RWPE2 (cell line): ENCODE data around the gene SNRPA1.

ENCODE experiments used
- ATAC-seq: fragments of 200-7000 bp; cut with Tn5 transposase; 3 replicates; pipeline ENCODE4 v1.9.1; 2021; ENCODE audit warnings: low read depth
- DNase-seq: peaks from one replicate; pipeline ENCODE4 v3.0.0-alpha.2; 2020; ENCODE audit warnings: low spot score
- H3K27ac ChIP-seq: fragments of 450-650 bp; 2 replicates; pipeline ENCODE4 v1.5.1; 2017; ENCODE audit warnings: mild to moderate bottlenecking; ENCODE audit not compliant: poor library complexity, severe bottlenecking
- H3K27me3 ChIP-seq: fragments of 250-450 bp; sonication (Bioruptor Pico); 2 replicates; pipeline ENCODE4 v1.5.1; 2021; ENCODE audit warnings: mild to moderate bottlenecking, moderate library complexity; ENCODE audit not compliant: insufficient read depth, poor library complexity, severe bottlenecking
- H3K36me3 ChIP-seq: fragments of 250-450 bp; sonication (Bioruptor Pico); 2 replicates; pipeline ENCODE4 v1.5.1; 2020; ENCODE audit warnings: low read depth, mild to moderate bottlenecking, moderate library complexity
- H3K4me1 ChIP-seq: fragments of 250-450 bp; sonication (Bioruptor Pico); 2 replicates; pipeline ENCODE4 v1.5.1; 2021; ENCODE audit warnings: mild to moderate bottlenecking, moderate library complexity; ENCODE audit not compliant: insufficient read depth, poor library complexity, severe bottlenecking
- H3K4me3 ChIP-seq: fragments of 250-450 bp; sonication (Bioruptor Pico); 2 replicates; pipeline ENCODE4 v1.5.1; 2021; ENCODE audit warnings: mild to moderate bottlenecking, moderate library complexity; ENCODE audit not compliant: severe bottlenecking
- H3K9me3 ChIP-seq: fragments of 250-450 bp; sonication (Bioruptor Pico); 2 replicates; pipeline ENCODE4 v1.5.1; 2021; ENCODE audit warnings: mild to moderate bottlenecking, moderate library complexity; ENCODE audit not compliant: severe bottlenecking
- TF ChIP-seq, protein P1 (sequence below): fragments of 450-650 bp; IDR thresholded peaks from one replicate; pipeline ENCODE4 v1.5.1; 2017; ENCODE audit warnings: mild to moderate bottlenecking, moderate library complexity; ENCODE audit not compliant: poor library complexity, severe bottlenecking

The SNRPA1 gene

DNA sequence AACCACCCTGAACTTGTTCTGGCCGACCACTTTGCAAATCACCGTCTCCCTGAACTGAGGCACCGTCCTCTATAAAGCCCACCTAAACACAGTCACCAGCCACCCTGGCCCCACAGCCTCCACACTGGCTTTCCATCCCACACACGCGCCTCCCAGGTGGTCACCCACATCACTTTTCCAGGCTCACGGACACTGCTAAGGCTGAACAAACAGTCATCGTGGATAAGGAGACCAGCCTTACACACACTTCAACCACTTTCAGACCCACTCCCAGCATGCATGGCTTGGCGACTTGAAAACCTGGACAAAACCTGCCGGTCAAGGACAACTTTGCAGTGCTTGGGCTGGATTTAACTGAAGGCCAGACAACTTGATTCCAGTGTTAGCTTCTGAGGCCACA lies 51.6 kb downstream of the SNRPA1 start:
- Histone ChIP-seq H3K4me3 (no peak overlapping the region), H3K4me1 (peaks cover 73% of the 10 kb centered on the region), H3K36me3 (peaks cover 44% of the 10 kb centered on the region), H3K9me3 (no peaks in the 10 kb centered on the region), H3K27me3 (no peaks in the 10 kb centered on the region), H3K27ac (peak overlapping the region; percentile 42)
- TF ChIP-seq, protein P1, sequence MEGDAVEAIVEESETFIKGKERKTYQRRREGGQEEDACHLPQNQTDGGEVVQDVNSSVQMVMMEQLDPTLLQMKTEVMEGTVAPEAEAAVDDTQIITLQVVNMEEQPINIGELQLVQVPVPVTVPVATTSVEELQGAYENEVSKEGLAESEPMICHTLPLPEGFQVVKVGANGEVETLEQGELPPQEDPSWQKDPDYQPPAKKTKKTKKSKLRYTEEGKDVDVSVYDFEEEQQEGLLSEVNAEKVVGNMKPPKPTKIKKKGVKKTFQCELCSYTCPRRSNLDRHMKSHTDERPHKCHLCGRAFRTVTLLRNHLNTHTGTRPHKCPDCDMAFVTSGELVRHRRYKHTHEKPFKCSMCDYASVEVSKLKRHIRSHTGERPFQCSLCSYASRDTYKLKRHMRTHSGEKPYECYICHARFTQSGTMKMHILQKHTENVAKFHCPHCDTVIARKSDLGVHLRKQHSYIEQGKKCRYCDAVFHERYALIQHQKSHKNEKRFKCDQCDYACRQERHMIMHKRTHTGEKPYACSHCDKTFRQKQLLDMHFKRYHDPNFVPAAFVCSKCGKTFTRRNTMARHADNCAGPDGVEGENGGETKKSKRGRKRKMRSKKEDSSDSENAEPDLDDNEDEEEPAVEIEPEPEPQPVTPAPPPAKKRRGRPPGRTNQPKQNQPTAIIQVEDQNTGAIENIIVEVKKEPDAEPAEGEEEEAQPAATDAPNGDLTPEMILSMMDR = no peak
- DNase-seq (no peak), ATAC-seq (no peak)

DNA sequence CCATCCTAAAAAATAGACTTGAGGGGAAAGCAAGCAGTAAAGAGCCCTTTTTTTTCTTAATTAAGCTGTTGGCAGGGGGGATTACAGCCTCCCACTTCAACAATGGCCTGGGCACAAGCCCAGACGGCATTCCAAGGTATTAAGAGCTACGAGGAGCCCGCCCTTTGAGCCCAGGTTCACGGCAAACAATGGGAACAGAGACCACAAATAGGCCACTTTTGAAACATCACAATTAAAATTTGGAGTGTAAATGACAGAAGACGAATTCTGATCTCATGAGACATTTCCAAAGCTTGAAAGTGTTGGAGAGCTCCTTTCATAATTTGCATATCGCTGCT lies 52.1 kb downstream of the SNRPA1 start:
- no peaks in the 10 kb centered on the region for H3K27me3 ChIP-seq
- H3K36me3 ChIP-seq = peaks cover 42% of the 10 kb centered on the region
- DNase-seq (no peak), ATAC-seq (peak; percentile 24)
- H3K9me3 ChIP-seq = no peaks in the 10 kb centered on the region
- no peak overlapping the region for H3K4me3 ChIP-seq
- TF ChIP-seq, protein P1 = no peak
- peak overlapping the region; percentile 42 for H3K27ac ChIP-seq
- peaks cover 69% of the 10 kb centered on the region for H3K4me1 ChIP-seq

DNA sequence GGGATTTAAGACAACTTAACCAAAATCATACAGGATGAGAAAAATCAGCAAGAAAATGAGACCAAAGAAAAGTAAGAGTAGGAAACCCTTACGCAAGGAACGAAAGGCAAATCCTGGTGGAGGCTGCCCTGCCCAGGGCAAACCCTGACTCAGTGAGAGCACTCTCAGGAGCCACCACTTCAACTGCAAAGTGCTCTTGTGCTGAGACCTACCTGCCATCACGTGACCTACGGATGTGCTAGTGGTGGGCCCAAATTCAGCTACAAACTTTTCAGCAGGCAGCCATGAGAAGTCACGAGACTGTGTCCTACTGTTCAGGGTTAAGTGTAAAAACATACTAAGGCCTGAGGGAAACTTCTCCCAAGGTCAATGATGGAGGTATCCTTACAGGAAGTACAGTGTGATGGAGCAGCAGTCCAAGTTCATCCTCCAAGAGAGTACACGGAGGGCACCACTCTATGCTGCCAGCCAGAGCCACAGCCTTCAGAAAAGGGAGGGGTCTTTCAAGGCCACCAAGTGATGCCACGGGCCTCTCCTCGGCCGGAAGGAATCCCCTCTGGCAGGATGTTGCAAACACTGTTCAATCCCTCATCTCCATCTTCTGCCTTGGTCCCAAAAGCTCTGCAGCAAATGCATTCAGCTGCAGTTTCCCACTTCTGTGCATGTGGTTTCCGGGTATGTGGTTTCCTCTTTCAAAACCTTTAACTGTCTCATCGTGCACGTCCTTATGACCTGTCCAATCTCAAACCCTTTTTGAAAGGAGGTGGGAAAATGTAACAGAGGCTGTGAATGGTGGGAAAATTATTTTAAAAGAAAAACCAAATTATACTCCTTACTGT lies 52.7 kb downstream of the SNRPA1 start:
- no peak overlapping the region for H3K4me3 ChIP-seq

DNA sequence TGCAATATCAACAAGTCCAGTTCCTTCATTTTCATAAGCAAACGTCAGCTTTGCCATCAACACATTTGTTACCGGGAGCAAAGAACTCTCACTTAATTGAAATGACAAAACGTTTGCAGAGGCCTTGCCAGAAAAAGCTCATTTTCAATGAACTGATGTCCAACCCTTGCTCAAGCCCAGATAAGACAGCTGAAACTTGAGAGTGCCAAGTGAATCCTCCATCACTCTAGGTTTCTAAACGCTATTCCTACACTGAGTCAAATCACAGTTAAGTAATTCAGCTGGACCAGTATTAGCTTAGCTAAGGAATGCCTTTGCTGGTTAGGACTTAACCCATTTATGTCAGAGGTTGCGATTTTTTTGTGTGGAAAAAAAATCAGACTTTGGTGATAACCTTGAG lies 54.7 kb downstream of the SNRPA1 start:
- TF ChIP-seq, protein P1 = no peak
- Histone ChIP-seq H3K27ac (no peak overlapping the region), H3K4me3 (no peak overlapping the region), H3K27me3 (no peaks in the 10 kb centered on the region), H3K4me1 (peaks cover 43% of the 10 kb centered on the region), H3K9me3 (no peaks in the 10 kb centered on the region), H3K36me3 (peaks cover 48% of the 10 kb centered on the region)
- DNase-seq (no peak), ATAC-seq (no peak)

More for the DNA sequence above, 52.7 kb downstream of the SNRPA1 start:
- peaks cover 42% of the 10 kb centered on the region for H3K36me3 ChIP-seq
- no peaks in the 10 kb centered on the region for H3K9me3 ChIP-seq
- peak; percentile 60 for ATAC-seq
- no peaks in the 10 kb centered on the region for H3K27me3 ChIP-seq
- TF ChIP-seq, protein P1 = no peak
- peaks cover 63% of the 10 kb centered on the region for H3K4me1 ChIP-seq
- DNase-seq = peak; percentile 32
- H3K27ac ChIP-seq = peak overlapping the region; percentile 42

DNA sequence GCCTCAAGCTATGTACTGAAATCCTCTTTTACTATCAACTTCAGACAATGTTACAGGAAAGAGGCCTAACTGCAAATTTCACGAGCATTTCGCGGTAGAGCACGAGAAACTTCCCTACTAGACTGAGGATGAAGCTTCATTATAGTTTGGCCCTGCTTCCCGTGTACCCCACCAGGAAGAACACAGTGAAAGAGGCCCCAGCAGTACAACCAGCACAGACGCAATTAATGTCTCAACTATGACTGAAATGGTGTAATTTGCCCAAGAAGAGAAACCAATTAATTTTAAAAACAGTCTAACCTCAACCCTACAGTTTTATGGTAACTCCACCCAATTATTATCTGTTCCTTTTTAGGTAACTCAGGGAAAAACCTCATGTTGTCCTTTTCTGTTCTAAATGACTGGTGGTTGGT lies 55.3 kb downstream of the SNRPA1 start:
- H3K4me1 ChIP-seq = peaks cover 37% of the 10 kb centered on the region
- H3K27ac ChIP-seq = no peak overlapping the region

More for the DNA sequence above, 55.3 kb downstream of the SNRPA1 start:
- ATAC-seq (no peak), DNase-seq (no peak)
- H3K4me3 ChIP-seq = no peak overlapping the region
- no peaks in the 10 kb centered on the region for H3K27me3 ChIP-seq
- H3K36me3 ChIP-seq = peaks cover 54% of the 10 kb centered on the region
- H3K9me3 ChIP-seq = no peaks in the 10 kb centered on the region
- TF ChIP-seq, protein P1 = no peak
